ENCODE data around the gene DNM3. TPM values are rescaled to one million over a fixed set of nuclear protein-coding genes. Genes with fewer than 3 reads are reported as not detected.

Gene DNM3
- total and polyA plus RNA-seq, 7 donors, result 0.60 to 13.3 (median 3.9) TPM

- WGBS, 2 donors, result 93 to 96% methylated on average over 2 of the region's 2 CpGs
- DNase-seq, result no peak
- H3K27ac ChIP-seq, result peak overlapping the region in 1 of 4 donors; percentile 87
- intact Hi-C loops (cut with DNase I), result no loop called here
- H3K9me3 ChIP-seq, result no peaks in the 10 kb centered on the region
- peaks cover 0 to 45% (median 29%) of the 10 kb centered on the region in 4 donors for H3K4me1 ChIP-seq
- no peaks in the 10 kb centered on the region for H3K27me3 ChIP-seq
- no peaks in the 10 kb centered on the region for H3K36me3 ChIP-seq
- TF ChIP-seq EP300 (IDR thresholded peaks at IDR 0.05), result no peak
- TF ChIP-seq POLR2A (IDR thresholded peaks at IDR 0.05), result no peak
- no peak for TF ChIP-seq CTCF (IDR thresholded peaks at IDR 0.05)
- TF ChIP-seq POLR2AphosphoS5 (IDR thresholded peaks at IDR 0.05), result no peak
- no peak overlapping the region for H3K4me3 ChIP-seq
Observed at GRCh38 chr1:172178886-172179285, 337.6 kb downstream of the DNM3 start.

- H3K9me3 ChIP-seq, result no peaks in the 10 kb centered on the region
- peak overlapping the region in 3 of 4 donors; percentile 75 to 87 (median 82) for H3K27ac ChIP-seq
- WGBS, 2 donors, result 85 to 86% methylated on average over 3 of the region's 3 CpGs
- H3K36me3 ChIP-seq, result no peaks in the 10 kb centered on the region
- TF ChIP-seq POLR2AphosphoS5 (IDR thresholded peaks at IDR 0.05) (no peak), EP300 (IDR thresholded peaks at IDR 0.05) (no peak)
- H3K4me3 ChIP-seq, result no peak overlapping the region
- no peaks in the 10 kb centered on the region for H3K27me3 ChIP-seq
- H3K4me1 ChIP-seq, result peaks cover 0 to 47% (median 32%) of the 10 kb centered on the region in 4 donors
- intact Hi-C loops (cut with DNase I), result loop anchor here (2.0 kb wide), 1 partner anchor 35 kb away; no protein-coding TSS in a partner anchor
- no peak for DNase-seq
Observed at GRCh38 chr1:172179918-172180317, 338.6 kb downstream of the DNM3 start.

- TF ChIP-seq POLR2A (IDR thresholded peaks at IDR 0.05), result no peak
- no peak for TF ChIP-seq CTCF (IDR thresholded peaks at IDR 0.05)
- TF ChIP-seq EP300 (IDR thresholded peaks at IDR 0.05), result no peak
- peak in 3 of 4 donors; percentile 3 to 30 (median 6) for TF ChIP-seq POLR2AphosphoS5 (IDR thresholded peaks at IDR 0.05)
- Histone ChIP-seq H3K4me1 (peaks cover 0 to 54% (median 40%) of the 10 kb centered on the region in 4 donors), H3K9me3 (no peaks in the 10 kb centered on the region), H3K4me3 (peak overlapping the region in 3 of 4 donors; percentile 10 to 32 (median 28)), H3K27ac (peak overlapping the region; percentile 75 to 87 (median 82)), H3K36me3 (no peaks in the 10 kb centered on the region), H3K27me3 (no peaks in the 10 kb centered on the region)
- DNase-seq, result peak; percentile 78
- intact Hi-C loops (cut with DNase I), result loop anchor here (1.0 to 2.0 kb wide), 2 partner anchors 36 to 218 kb away; no protein-coding TSS in a partner anchor
- WGBS, 2 donors, result 33 to 54% methylated on average over 4 of the region's 4 CpGs
Observed at GRCh38 chr1:172180501-172181285, 339.4 kb downstream of the DNM3 start.

- H3K27ac ChIP-seq, result no peak overlapping the region
- no peaks in the 10 kb centered on the region for H3K36me3 ChIP-seq
- peaks cover 0 to 49% (median 39%) of the 10 kb centered on the region in 4 donors for H3K4me1 ChIP-seq
- no peaks in the 10 kb centered on the region for H3K27me3 ChIP-seq
- DNase-seq, result no peak
- no peaks in the 10 kb centered on the region for H3K9me3 ChIP-seq
- H3K4me3 ChIP-seq, result no peak overlapping the region
- TF ChIP-seq POLR2AphosphoS5 (IDR thresholded peaks at IDR 0.05) (no peak), CTCF (IDR thresholded peaks at IDR 0.05) (no peak), POLR2A (IDR thresholded peaks at IDR 0.05) (no peak), EP300 (IDR thresholded peaks at IDR 0.05) (no peak)
- intact Hi-C loops (cut with DNase I), result no loop called here
- 87 to 92% methylated on average over 4 of the region's 4 CpGs for WGBS, 2 donors
Observed at GRCh38 chr1:172184506-172185191, 343.4 kb downstream of the DNM3 start.

GRCh38 chr1:172185211-172185610 lies 343.9 kb downstream of the DNM3 start:
- peaks cover 0 to 43% (median 34%) of the 10 kb centered on the region in 4 donors for H3K4me1 ChIP-seq
- H3K27me3 ChIP-seq, result no peaks in the 10 kb centered on the region
- TF ChIP-seq POLR2AphosphoS5 (IDR thresholded peaks at IDR 0.05), result no peak
- no peak for TF ChIP-seq CTCF (IDR thresholded peaks at IDR 0.05)
- TF ChIP-seq POLR2A (IDR thresholded peaks at IDR 0.05), result no peak
- TF ChIP-seq EP300 (IDR thresholded peaks at IDR 0.05), result no peak
- H3K36me3 ChIP-seq, result no peaks in the 10 kb centered on the region
- H3K9me3 ChIP-seq, result no peaks in the 10 kb centered on the region
- H3K4me3 ChIP-seq, result no peak overlapping the region
- H3K27ac ChIP-seq, result no peak overlapping the region
- no peak for DNase-seq
- intact Hi-C loops (cut with DNase I), result no loop called here
